NT2/D1 (cell line): ENCODE data around the gene MYOCOS.

Source experiments
- SUZ12 ChIP-seq: IDR thresholded peaks from 2 replicates; pipeline ENCODE4 v1.6.1; 2011; ENCODE audit not compliant: insufficient read length, insufficient read depth; ENCODE audit errors: extremely low read depth
- YY1 ChIP-seq: IDR thresholded peaks from 2 replicates; pipeline ENCODE4 v1.6.1; 2011; ENCODE audit not compliant: insufficient read length, insufficient read depth
- ZNF274 ChIP-seq: IDR thresholded peaks from 2 replicates; pipeline ENCODE4 v1.6.1; 2011; ENCODE audit warnings: mild to moderate bottlenecking, low read depth, low read length

- TF ChIP-seq ZNF274, result no peak
- no peak for TF ChIP-seq SUZ12
- no peak for TF ChIP-seq YY1
Measured at GRCh38 chr1:171596705-171597104, 25.3 kb upstream of the MYOCOS start.
